Endothelial cell of umbilical vein (primary cell): ENCODE results near the gene TCEA2. TPM values are rescaled to one million over a fixed set of nuclear protein-coding genes. Genes with fewer than 3 reads are reported as not detected.

ENCODE experiments used
- BruUV-seq: library from RNA; stranded (reverse); fragments of 400-500 nt; replicated peaks from 2 replicates; lab custom pipeline; 2021; lab: Mats Ljungman, UMichigan
- CTCF ChIA-PET: fragments of 300-600, 350-600 bp; sonication (Branson Sonifier 250); formaldehyde crosslinking; loops from one replicate; lab custom pipeline; 2021; ENCODE audit warnings: antibody characterized with exemption, inconsistent platforms; lab: Charles Lee
- POLR2A ChIA-PET: fragments of 300-600, 350-600 bp; sonication (Branson Sonifier 250); formaldehyde crosslinking; loops from one replicate; lab custom pipeline; 2021; ENCODE audit warnings: antibody characterized with exemption, inconsistent platforms; lab: Charles Lee
- DNase-seq: peaks from one replicate; pipeline ENCODE4 v3.0.0-alpha.2; 2011; ENCODE audit warnings: low read depth, low spot score
- FAIRE-seq: peaks from 2 replicates; lab custom pipeline; 2011; peaks lifted over from hg19 to GRCh38; lab: Jason Lieb, UNC
- H2AFZ ChIP-seq: 2 replicates; pipeline ENCODE4 v1.6.0; 2012; ENCODE audit warnings: low read depth, low read length, control low read depth, inconsistent platforms
- H3K27ac ChIP-seq: 2 replicates; pipeline ENCODE4 v1.5.1; 2011; ENCODE audit warnings: low read depth, mild to moderate bottlenecking, control low read depth, low read length, moderate library complexity; ENCODE audit not compliant: insufficient read depth
- H3K27me3 ChIP-seq, 2 experiments: 2 replicates each; pipeline versions ENCODE4 v1.6.0 to v1.6.1; 2011; ENCODE audit warnings: low read length in 2 of 2, mixed read lengths in 1 of 2; ENCODE audit not compliant: control insufficient read depth in 2 of 2, insufficient read depth in 2 of 2
- H3K36me3 ChIP-seq, 2 experiments: 2 replicates in 1 of 2; 3 replicates in 1 of 2; pipeline ENCODE4 v1.5.1; 2011; ENCODE audit warnings: low read length in 2 of 2, mild to moderate bottlenecking in 1 of 2, moderate library complexity in 1 of 2; ENCODE audit not compliant: control insufficient read depth in 2 of 2, insufficient read depth in 2 of 2; ENCODE audit errors: extremely low read depth in 1 of 2
- H3K4me1 ChIP-seq: 3 replicates; pipeline ENCODE4 v1.5.1; 2011; ENCODE audit warnings: mild to moderate bottlenecking, low read length; ENCODE audit not compliant: control insufficient read depth, insufficient read depth; ENCODE audit errors: extremely low read depth
- H3K4me2 ChIP-seq: 2 replicates; pipeline ENCODE4 v1.6.1; 2011; ENCODE audit warnings: low read length, control low read depth, mixed read lengths; ENCODE audit not compliant: insufficient read depth
- H3K4me3 ChIP-seq, 3 experiments: fragments of 200-600 bp in 1 of 3; sonication (generic), shearing (Covaris generic) in 1 of 3; replicated peaks in 1 of 3; 2 replicates each; pipeline ENCODE4 v1.5.1; 2011 to 2016; ENCODE audit warnings: control low read depth in 3 of 3, low read length in 3 of 3, mild to moderate bottlenecking in 2 of 3, inconsistent platforms in 1 of 3, low read depth in 1 of 3, moderate library complexity in 1 of 3; ENCODE audit not compliant: insufficient read depth in 1 of 3
- H3K79me2 ChIP-seq: 2 replicates; pipeline ENCODE4 v1.6.0; 2012; ENCODE audit warnings: low read length, inconsistent platforms; ENCODE audit not compliant: control insufficient read depth, insufficient read depth
- H3K9ac ChIP-seq: replicated peaks from 2 replicates; pipeline ENCODE3; 2011; ENCODE audit warnings: low read length, control low read depth; ENCODE audit not compliant: insufficient read depth; ENCODE audit errors: extremely low read depth
- H3K9me1 ChIP-seq: replicated peaks from 3 replicates; pipeline ENCODE4 v1.6.0; 2011; ENCODE audit warnings: mild to moderate bottlenecking, low read length; ENCODE audit not compliant: control insufficient read depth, insufficient read depth; ENCODE audit errors: extremely low read depth
- H3K9me3 ChIP-seq: replicated peaks from 2 replicates; pipeline ENCODE4 v1.5.1; 2012; ENCODE audit warnings: low read length, inconsistent platforms; ENCODE audit not compliant: control insufficient read depth, insufficient read depth
- H4K20me1 ChIP-seq: replicated peaks from 2 replicates; pipeline ENCODE3; 2011; ENCODE audit warnings: mild to moderate bottlenecking, low read length; ENCODE audit not compliant: control insufficient read depth, insufficient read depth; ENCODE audit errors: extremely low read depth
- CTCF ChIP-seq, 2 donors: IDR thresholded peaks; 1 replicate in 1 of 2; 2 replicates in 1 of 2; pipeline ENCODE4 v1.5.1; 2011; ENCODE audit warnings: low read length in 2 of 2, mild to moderate bottlenecking in 2 of 2, moderate library complexity in 2 of 2, control low read depth in 1 of 2, inconsistent platforms in 1 of 2, low read depth in 1 of 2; ENCODE audit not compliant: insufficient read depth in 1 of 2; ENCODE audit errors: extremely low read depth in 1 of 2
- EZH2 ChIP-seq: IDR thresholded peaks from 2 replicates; pipeline ENCODE4 v1.6.1; 2012; ENCODE audit warnings: borderline replicate concordance, low read depth, mild to moderate bottlenecking, moderate library complexity, low read length, inconsistent platforms; ENCODE audit not compliant: severe bottlenecking
- FOS ChIP-seq: IDR thresholded peaks from 2 replicates; pipeline ENCODE4 v1.6.1; 2011; ENCODE audit warnings: mild to moderate bottlenecking, low read length, moderate library complexity, borderline replicate concordance; ENCODE audit not compliant: insufficient read depth
- GATA2 ChIP-seq: IDR thresholded peaks from 2 replicates; pipeline ENCODE4 v1.7.0; 2011; ENCODE audit warnings: low read depth, mild to moderate bottlenecking, moderate library complexity, mixed read lengths, low read length; ENCODE audit not compliant: insufficient read length, insufficient read depth
- JUN ChIP-seq: IDR thresholded peaks from 2 replicates; pipeline ENCODE4 v1.6.1; 2011; ENCODE audit warnings: borderline replicate concordance, low read depth; ENCODE audit not compliant: insufficient read length, insufficient read depth
- MYC ChIP-seq: IDR thresholded peaks from one replicate; pipeline ENCODE4 v1.6.1; 2011; ENCODE audit warnings: mild to moderate bottlenecking, low read depth, low read length
- POLR2A ChIP-seq: IDR thresholded peaks from 2 replicates; pipeline ENCODE4 v1.6.1; 2012; ENCODE audit warnings: low read depth, mild to moderate bottlenecking, control low read depth, low read length
- POLR2AphosphoS5 ChIP-seq: IDR thresholded peaks from 2 replicates; pipeline ENCODE4 v1.6.1; 2012; ENCODE audit warnings: low read depth, mild to moderate bottlenecking, control low read depth, low read length, moderate library complexity; ENCODE audit not compliant: insufficient read depth
- dilution Hi-C: fragments of 300-500 bp; cut with MboI; formaldehyde crosslinking; loops from one replicate; pipeline ENCODE4 v1.15.0; 2019; ENCODE audit warnings: low sequenced_read_pairs; ENCODE audit not compliant: extremely low pct_ligation_motif_present
- intact Hi-C: fragments of 100-400 bp; cut with micrococcal nuclease; formaldehyde crosslinking; loops from one replicate; pipeline ENCODE4 v1.10.0; 2022
- polyA plus RNA-seq, 4 experiments: library from polyadenylated mRNA; depleted of rRNA in 3 of 4; stranded (reverse) in 3 of 4; unstranded in 1 of 4; fragments of >200 nt; gene quantifications; 2 replicates each; pipeline versions ENCODE4 v1.2.1 to v1.2.3, GENCODE V29; 2011 to 2012; ENCODE audit warnings: missing spikeins in 1 of 4
- total RNA-seq: library from RNA; stranded (reverse); gene quantifications from 2 replicates; pipeline ENCODE4 v1.2.3, GENCODE V29; 2021

The TCEA2 gene
- total and polyA plus RNA-seq, 2 donors (not counting 3 experiments of a cell fraction or from before 2014, with no cell fraction given) = 53.1 to 65.5 TPM

GRCh38 chr20:64116016-64116415 lies 53.0 kb downstream of the TCEA2 start:
- dilution Hi-C loops = no loop called here
- H3K9me3 ChIP-seq = no peaks in the 10 kb centered on the region
- TF ChIP-seq JUN (no peak), POLR2A (no peak), CTCF (IDR thresholded peaks at IDR 0.05; ENCODE audit: extremely low read depth in 1 of 2, insufficient read depth in 1 of 2, low read depth in 1 of 2, low read length in 2 of 2) (no peak), FOS (no peak), GATA2 (no peak), POLR2AphosphoS5 (no peak), MYC (no peak), EZH2 (no peak)
- H3K27ac ChIP-seq = no peak overlapping the region
- H3K4me1 ChIP-seq = no peaks in the 10 kb centered on the region
- FAIRE-seq = no peak
- H3K27me3 ChIP-seq = peaks cover 1 to 2% of the 10 kb centered on the region in 2 experiments
- H3K4me2 ChIP-seq = no peak overlapping the region
- H4K20me1 ChIP-seq = no peaks in the 10 kb centered on the region
- intact Hi-C loops = no loop called here
- no peaks in the 10 kb centered on the region for H3K9me1 ChIP-seq
- ChIA-PET CTCF (interaction anchor here (1.6 to 8.0 kb wide), 2 partner anchors 13 to 32 kb away, joined by 9 to 66 read pairs; partner anchors contain the start of gene LKAAEAR1), POLR2A (no interaction called here)
- H2AFZ ChIP-seq = no peak overlapping the region
- no peak overlapping the region for H3K9ac ChIP-seq
- H3K79me2 ChIP-seq = no peaks in the 10 kb centered on the region
- H3K36me3 ChIP-seq = no peaks in the 10 kb centered on the region
- H3K4me3 ChIP-seq = no peak overlapping the region
- BruUV-seq = no TSS peak
- DNase-seq = no peak
